HG02884 (cell line): ENCODE data around the gene ADRA2C.
"Not testable (repeated sequence)": the region's sequence is repeated elsewhere in the genome, so short reads cannot be mapped to it uniquely, and the experiment has no call there.

ENCODE experiments used
- ATAC-seq: cut with Tn5 transposase; IDR thresholded peaks from one replicate; pipeline ENCODE4 v1.9.1; 2021; ENCODE audit warnings: mild to moderate bottlenecking, moderate library complexity; ENCODE audit not compliant: unreplicated experiment

ADRA2C gene

DNA sequence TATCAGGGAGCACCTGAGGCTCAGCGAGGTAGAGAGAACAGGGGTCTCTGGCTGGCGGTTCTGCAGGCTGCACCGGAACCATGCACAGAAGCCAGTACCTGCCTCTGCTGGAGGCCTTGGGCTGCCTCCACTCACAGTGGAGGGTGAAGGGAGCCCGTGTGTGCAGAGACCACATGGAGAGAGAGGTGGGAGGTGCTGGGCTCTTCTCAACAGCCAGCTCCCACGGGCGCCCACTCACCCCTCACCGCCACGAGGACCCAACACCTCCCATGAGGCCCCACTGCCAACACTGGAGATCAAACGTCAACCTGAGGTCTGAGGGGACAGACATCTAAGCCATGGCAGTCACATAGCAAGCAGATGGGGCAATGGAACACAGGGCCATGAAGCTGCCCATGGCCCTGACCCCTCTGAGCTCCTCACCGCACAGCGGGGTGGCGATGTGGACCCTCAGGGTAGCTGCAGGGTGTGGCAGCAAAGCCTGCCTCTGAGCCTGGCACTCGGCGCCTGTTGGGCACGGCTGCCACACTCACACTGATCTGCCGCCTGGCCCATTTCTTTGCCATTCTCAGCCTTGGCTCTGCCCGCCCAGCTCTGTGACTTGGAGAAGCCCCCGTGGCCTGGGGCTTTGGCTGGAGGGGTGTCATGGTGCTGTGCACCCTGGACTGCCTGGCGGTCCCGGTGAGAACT, 44.8 kb downstream of the ADRA2C start:
- ATAC-seq = no peak

DNA sequence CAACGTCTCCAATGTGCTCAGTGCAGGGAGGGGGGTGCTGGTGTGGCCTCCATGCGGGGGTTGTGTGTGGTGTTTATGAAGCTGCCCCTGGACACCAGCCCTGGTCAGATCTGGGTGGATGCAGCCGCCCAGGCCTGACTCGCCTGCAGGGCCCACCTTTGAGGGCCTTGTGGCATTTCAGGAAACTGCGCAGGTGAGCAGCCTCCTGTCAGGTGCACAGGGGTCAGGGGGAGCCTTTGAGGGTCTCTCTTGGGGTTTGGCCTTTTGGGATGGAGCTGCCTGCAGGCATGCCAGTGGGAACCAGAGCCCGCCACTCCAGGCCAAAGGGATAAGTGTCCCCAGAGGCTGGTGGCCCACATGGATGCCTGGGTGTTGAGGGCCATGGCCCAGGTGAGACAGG, 45.4 kb downstream of the ADRA2C start:
- no peak for ATAC-seq

DNA sequence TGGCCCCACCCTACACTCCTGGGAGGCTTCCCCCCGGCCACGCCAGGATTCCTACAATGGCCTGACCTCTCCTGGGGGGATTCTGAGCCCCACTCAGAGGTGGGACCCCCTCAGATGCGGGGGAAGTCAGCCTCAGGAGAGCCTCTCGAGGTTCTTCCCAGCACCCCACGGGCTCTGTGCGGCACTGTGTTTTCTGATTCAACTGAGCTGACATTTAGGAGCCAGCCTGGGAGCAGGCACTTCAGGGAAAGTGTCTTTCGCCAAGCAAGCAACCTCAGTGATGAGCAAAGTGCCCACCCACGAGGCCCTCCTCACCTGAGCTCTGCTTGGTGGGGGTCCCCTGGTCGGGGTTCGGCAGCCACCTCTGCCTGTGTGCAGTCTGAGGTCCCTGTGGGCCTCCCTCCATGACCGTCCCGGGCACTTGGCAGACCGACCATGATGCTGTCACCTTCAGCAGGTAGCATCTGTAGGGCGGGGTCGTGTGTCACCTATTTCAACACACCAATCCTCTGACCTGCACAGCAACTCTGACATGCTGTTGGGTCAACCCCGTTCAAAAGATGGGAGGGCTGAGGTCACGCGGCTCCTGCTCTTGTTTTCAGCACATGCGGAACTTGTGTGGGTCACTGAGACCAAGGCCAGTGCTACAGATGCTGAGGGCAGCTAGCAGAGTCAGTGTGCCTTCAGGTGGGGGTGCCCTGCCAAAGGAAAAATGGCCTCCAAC, 46.2 kb downstream of the ADRA2C start:
- ATAC-seq = no peak

DNA sequence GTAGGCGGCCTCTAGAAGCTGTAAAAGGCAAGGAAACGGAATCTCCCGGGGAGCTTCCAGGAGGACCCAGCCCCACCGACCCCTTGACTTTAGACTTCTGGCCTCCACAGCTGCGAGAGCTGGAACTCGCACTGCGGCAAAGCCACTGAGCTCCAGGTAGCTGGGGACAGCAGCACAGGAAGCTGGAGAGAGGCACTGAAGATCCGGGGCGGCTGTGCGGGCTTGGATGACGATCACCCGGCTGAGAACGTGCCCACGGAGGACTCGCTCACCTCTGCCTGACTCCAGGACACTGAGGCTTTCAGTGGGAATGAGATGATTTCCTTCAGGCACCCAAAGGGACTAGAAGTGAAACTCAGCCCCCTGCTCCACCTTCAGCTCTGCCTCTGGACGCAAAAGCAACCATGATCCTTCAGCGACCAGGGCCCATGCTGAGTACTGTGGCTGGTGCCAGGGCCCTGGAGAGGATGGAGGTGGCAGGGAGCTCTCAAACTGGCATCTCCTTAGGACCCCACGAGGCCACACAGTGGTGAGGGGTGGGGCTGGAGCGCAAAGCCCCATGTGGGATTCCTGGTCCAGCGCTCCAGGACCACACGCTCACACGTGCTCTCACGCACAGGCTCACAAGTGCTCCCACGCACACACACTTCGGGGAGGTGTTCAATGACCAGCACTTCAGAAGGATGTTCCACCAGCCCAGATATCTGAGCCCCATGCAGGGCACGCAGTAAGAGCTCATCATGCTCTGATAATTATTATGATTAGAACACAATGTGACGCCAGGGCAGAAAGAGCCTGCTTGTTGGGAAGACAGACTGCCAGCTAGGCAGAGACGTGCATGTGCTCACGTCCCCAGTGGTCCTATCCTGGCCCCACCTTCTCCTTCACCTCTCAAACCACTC, 47.2 kb downstream of the ADRA2C start:
- no peak for ATAC-seq

DNA sequence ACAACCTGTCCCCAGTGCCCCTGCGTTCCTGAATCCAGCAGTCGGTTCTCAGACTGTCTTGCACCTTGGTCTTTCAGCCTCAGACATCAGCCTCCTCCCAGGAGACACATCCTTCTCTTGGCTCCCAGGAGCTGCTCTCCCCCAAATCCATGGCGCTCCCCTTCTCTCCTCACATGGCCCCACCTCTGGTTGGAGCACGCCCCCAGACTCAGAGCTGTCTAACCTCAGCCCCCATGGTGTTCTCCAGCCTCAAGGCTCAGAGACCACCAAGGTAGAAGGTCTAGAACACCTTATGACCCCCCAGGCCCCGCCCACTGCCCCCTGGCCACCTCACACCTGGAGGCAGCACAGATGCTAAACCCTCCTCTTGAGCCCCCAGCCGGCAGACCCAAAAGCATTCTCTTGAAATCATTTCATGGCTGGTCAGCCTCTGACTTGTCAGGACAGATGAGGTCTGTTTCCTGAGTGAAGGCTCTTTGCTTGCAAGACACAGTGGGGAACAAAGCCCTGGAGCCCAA, 47.9 kb downstream of the ADRA2C start:
- ATAC-seq = no peak

DNA sequence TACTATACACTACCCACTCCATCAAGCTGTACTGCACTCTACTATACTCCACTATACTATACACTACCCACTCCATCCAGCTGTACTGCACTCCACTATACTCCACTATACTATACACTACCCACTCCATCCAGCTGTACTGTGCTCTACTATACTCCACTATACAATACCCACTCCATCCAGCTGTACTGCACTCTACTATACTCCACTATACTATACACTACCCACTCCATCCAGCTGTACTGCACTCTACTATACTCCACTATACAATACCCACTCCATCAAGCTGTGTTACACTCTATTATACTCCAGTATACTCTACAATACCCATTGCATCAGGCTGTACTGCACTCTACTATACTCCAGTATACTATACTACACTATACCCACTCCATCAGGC, 48.7 kb downstream of the ADRA2C start:
- ATAC-seq = not testable (repeated sequence)

DNA sequence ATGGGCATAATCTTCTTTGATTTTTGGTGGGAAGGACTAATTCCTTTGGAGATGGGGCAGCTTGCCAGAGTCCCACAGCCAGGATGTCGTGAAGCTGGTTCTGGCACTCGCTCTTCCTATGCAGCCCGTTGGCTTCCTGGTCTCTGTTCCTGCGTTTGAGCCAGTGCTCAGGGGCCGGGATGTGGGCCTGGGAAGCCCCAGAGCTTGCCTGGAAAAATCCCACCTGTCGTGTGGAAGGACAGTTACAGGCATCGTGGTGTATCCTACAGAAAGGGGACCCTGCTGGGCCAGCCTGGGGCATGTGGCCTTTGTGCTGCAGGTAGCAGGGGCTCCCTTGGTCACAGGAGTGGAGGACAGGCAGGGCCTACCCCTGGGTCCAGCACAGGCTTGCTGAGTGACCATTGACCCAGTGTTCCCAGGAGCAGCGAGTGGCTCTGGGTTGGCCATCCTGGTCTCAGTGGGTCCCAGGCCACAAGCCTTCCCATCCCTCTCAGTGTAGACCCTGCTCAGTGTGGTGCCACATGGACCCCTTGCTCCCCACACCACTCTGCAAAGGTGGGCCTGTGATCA, 50.2 kb downstream of the ADRA2C start:
- ATAC-seq = no peak

DNA sequence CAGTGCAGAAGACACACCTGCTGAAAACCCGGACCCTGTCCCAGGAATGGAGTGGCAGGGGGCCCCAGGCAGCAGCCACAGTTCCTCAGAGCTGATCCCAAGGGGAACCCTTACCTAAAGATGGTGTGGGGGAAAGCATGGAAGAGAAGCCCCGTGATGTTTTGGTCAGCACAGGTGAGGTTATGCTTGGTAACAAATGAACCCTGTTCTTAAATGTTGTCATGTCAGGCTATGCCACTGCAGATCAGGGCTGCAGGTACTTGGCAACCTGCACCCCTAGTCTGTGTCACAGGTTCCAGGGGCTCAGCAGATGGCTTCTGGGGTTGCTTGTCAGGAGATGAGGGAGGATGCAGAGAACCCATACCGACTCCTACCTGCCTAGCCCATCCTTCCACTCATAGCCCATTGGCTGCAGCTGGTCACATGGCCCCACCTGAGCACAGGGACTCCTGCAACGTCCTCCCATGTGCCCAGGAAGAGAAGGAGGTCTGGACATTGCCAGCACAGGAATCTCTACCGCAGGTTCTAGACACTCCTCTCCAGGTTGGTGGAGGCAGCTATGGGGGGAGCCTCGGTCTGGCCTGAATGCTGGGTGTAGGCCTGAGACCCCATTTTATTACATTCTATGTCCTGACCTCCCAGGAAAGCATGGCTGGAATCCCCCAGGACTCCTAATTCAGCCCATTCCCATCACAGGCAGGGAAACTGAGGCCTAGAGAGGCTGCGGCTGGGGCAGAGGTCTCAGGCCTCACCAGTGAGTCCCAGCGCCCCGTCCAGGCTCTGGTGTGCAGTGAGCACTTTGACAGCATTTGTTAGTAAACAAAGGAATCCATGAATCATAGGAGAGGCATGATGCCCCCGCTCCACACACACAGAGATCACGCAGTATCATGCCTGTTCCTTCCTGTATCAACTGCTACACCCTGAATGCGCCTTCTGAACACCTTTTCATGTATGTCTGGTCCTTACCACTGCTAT, 51.1 kb downstream of the ADRA2C start:
- no peak for ATAC-seq
